Smooth muscle cell (in vitro differentiated cells): Measurements from ENCODE around the gene CALCB. TPM values are rescaled to one million over a fixed set of nuclear protein-coding genes. Genes with fewer than 3 reads are reported as not detected.
"Not testable (repeated sequence)": the region's sequence is repeated elsewhere in the genome, so short reads cannot be mapped to it uniquely, and the experiment has no call there.

ENCODE experiments used
- DNase-seq: peaks from one replicate; lab custom pipeline; 2025; ENCODE audit not compliant: unreplicated experiment; lab: John Stamatoyannopoulos, UW
- H2AFZ ChIP-seq: fragments of 200-600 bp; sonication (generic); 2 replicates; pipeline ENCODE4 v1.6.0; 2016; ENCODE audit warnings: antibody characterized with exemption, low read depth, mild to moderate bottlenecking
- H3F3A ChIP-seq: fragments of 200-600 bp; sonication (generic); 2 replicates; pipeline ENCODE4 v1.6.0; 2017; ENCODE audit warnings: antibody characterized with exemption, low read depth
- H3K27ac ChIP-seq: fragments of 200-600 bp; sonication (generic); 2 replicates; pipeline ENCODE4 v1.5.1; 2016; ENCODE audit warnings: low read depth, mild to moderate bottlenecking
- H3K27me3 ChIP-seq: fragments of 200-600 bp; sonication (generic); 2 replicates; pipeline ENCODE4 v1.6.1; 2016; ENCODE audit warnings: low read depth, mild to moderate bottlenecking
- H3K36me3 ChIP-seq: fragments of 200-600 bp; sonication (generic); 2 replicates; pipeline ENCODE4 v1.5.1; 2016; ENCODE audit warnings: low read depth
- H3K4me1 ChIP-seq: fragments of 200-600 bp; sonication (generic); 2 replicates; pipeline ENCODE4 v1.5.1; 2016; ENCODE audit warnings: low read depth
- H3K4me2 ChIP-seq: fragments of 200-600 bp; sonication (generic); 2 replicates; pipeline ENCODE4 v1.6.0; 2016; ENCODE audit warnings: mild to moderate bottlenecking
- H3K4me3 ChIP-seq: fragments of 200-600 bp; sonication (generic); 2 replicates; pipeline ENCODE4 v1.5.1; 2016; ENCODE audit warnings: mild to moderate bottlenecking
- H3K79me2 ChIP-seq: fragments of 200-600 bp; sonication (generic); 2 replicates; pipeline ENCODE4 v1.6.0; 2016; ENCODE audit warnings: low read depth, mild to moderate bottlenecking
- H3K9ac ChIP-seq: fragments of 200-600 bp; sonication (generic); 2 replicates; pipeline ENCODE4 v1.6.0; 2016; ENCODE audit warnings: low read depth
- H3K9me3 ChIP-seq: fragments of 200-600 bp; sonication (generic); replicated peaks from 2 replicates; pipeline ENCODE4 v1.5.1; 2016; ENCODE audit warnings: low read depth
- H4K20me1 ChIP-seq: fragments of 200-600 bp; sonication (generic); 2 replicates; pipeline ENCODE4 v1.6.0; 2016; ENCODE audit warnings: low read depth
- CTCF ChIP-seq: fragments of 200-600 bp; sonication (generic); IDR thresholded peaks from 2 replicates; pipeline ENCODE4 v1.5.1; 2017; ENCODE audit warnings: borderline replicate concordance, mild to moderate bottlenecking, antibody characterized with exemption; ENCODE audit not compliant: insufficient read depth, poor library complexity, severe bottlenecking
- WGBS: methylation state at CpG from one replicate; pipeline ENCODE4 v1.1.7; 2016; ENCODE audit warnings: low lambda C conversion rate; 5-methylcytosine and 5-hydroxymethylcytosine counted together
- polyA plus RNA-seq: library from polyadenylated mRNA; unstranded; fragments of >200 nt; fragmentation: Nextera tagmentation; extraction: Ambion mirVana; gene quantifications from 2 replicates; pipeline ENCODE4 v1.2.1, GENCODE V29; 2016
- total RNA-seq: library from RNA; depleted of rRNA; stranded (reverse); fragments of >200 nt; gene quantifications from 2 replicates; pipeline ENCODE4 v1.2.3, GENCODE V29; 2014

The CALCB gene
- total RNA-seq (not detected in 2 replicates), polyA plus RNA-seq (0.97 TPM in 1 of 2 replicates, not detected in the other)

GRCh38 chr11:15073361-15074205 is at the start of gene CALCB:
CALCB (plus strand) TSS chr11:15073593; CDS start chr11:15074719, 1,126 bp downstream.
- Histone ChIP-seq H3K27ac (no peak within 1 kb of the TSS), H3K9ac (no peak within 1 kb of the TSS), H3K9me3 (no peaks in the 10 kb centered on the region), H3K4me3 (peak within 1 kb of the TSS; percentile 51), H3K27me3 (peaks cover 29% of the 10 kb centered on the region), H4K20me1 (no peaks in the 10 kb centered on the region), H3K79me2 (no peaks in the 10 kb centered on the region), H3F3A (no peaks in the 10 kb centered on the region), H3K4me1 (peaks cover 8% of the 10 kb centered on the region), H3K4me2 (peak within 1 kb of the TSS; percentile 86), H3K36me3 (no peaks in the 10 kb centered on the region), H2AFZ (peak within 1 kb of the TSS; percentile 82)
- TF ChIP-seq CTCF: no peak
- no peak for DNase-seq
- WGBS: 3% methylated on average over 60 of the region's 60 CpGs

DNA sequence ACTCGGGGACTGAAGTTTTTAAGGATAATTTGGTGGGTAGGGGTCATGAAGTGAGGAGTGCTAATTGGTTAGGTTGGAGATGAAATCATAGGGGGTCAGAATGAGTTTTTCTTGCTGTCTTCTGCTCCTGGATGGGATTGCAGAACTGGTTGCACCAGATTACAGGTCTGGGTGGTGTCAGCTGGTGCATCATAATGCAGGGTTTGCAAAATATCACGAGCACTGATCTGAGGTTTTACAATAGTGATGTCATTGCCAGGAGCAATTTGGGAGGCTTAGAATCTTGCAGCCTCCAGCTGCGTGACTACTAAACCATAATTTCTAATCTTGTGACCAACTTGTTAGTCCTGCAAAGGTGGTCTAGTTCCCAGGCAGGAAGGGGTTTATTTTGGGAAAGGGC is 46.4 kb upstream of the CALCB start:
- Histone ChIP-seq H3K79me2 (no peaks in the 10 kb centered on the region), H3K27ac (peak overlapping the region; percentile 38), H3F3A (no peaks in the 10 kb centered on the region), H3K9me3 (no peaks in the 10 kb centered on the region), H3K4me1 (no peaks in the 10 kb centered on the region), H2AFZ (no peak overlapping the region), H3K36me3 (no peaks in the 10 kb centered on the region), H3K9ac (no peak overlapping the region), H3K4me3 (no peak overlapping the region), H4K20me1 (no peaks in the 10 kb centered on the region), H3K27me3 (no peaks in the 10 kb centered on the region), H3K4me2 (no peak overlapping the region)
- DNase-seq: no peak
- 35% methylated on average over 3 of the region's 3 CpGs for WGBS
- no peak for TF ChIP-seq CTCF

DNA sequence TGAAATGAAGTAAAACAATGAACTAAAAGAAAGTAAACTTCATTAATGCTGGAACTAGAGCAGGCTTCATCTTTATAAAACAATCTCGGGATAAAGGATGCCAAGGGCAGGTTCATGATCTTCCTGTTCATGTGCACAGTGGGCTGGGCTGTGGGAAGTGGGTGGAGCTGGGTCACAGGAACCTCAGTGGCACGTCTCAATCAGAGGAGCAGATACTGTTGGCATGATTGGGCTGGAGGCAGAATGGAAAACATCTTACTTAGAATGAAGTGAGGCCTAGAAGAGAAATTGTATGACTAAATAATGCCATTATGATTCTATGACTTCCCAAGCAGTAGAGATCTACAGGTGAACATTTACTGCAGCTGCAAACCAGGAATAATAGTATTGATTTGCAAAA is 45.4 kb upstream of the CALCB start:
- no peak for TF ChIP-seq CTCF

DNA sequence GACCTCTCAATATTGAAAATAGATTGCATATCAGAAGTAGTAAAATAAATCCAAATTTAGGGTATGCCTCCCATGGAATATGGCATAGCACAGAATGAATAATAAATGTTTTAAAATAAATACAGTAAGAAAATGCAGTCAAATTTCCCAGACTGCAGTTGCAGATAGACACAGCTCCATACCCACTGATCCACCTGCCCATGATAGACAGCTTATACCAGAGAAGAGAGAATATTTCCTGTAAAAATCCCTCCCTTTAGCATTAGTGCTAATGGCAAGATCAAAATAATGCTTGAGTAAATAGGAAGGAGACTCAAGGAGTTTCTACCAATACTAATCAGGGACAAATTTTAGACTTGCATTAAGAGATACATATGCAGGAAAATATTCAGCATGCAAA is 45.0 kb upstream of the CALCB start:
- H3K27me3 ChIP-seq: no peaks in the 10 kb centered on the region
- no peak overlapping the region for H3K9ac ChIP-seq

More for the DNA sequence above, 45.4 kb upstream of the CALCB start:
- Histone ChIP-seq H3K9me3 (no peaks in the 10 kb centered on the region), H3F3A (no peaks in the 10 kb centered on the region), H3K79me2 (no peaks in the 10 kb centered on the region), H4K20me1 (no peaks in the 10 kb centered on the region), H3K27ac (no peak overlapping the region), H3K9ac (no peak overlapping the region), H3K36me3 (no peaks in the 10 kb centered on the region), H2AFZ (no peak overlapping the region), H3K27me3 (no peaks in the 10 kb centered on the region), H3K4me1 (no peaks in the 10 kb centered on the region), H3K4me3 (no peak overlapping the region), H3K4me2 (no peak overlapping the region)
- 68% methylated on average over 2 of the region's 2 CpGs for WGBS
- no peak for DNase-seq

GRCh38 chr11:15031945-15032344 is 41.4 kb upstream of the CALCB start:
- not testable (repeated sequence) for H3F3A ChIP-seq, H3K9ac ChIP-seq, H3K79me2 ChIP-seq, H3K4me2 ChIP-seq, DNase-seq, H2AFZ ChIP-seq, H4K20me1 ChIP-seq, H3K4me3 ChIP-seq, H3K4me1 ChIP-seq, H3K36me3 ChIP-seq, H3K27ac ChIP-seq, H3K9me3 ChIP-seq, H3K27me3 ChIP-seq
- WGBS: 85% methylated on average over 4 of the region's 4 CpGs

More for the DNA sequence above, 45.0 kb upstream of the CALCB start:
- no peak overlapping the region for H3K4me3 ChIP-seq
- H3K4me1 ChIP-seq: no peaks in the 10 kb centered on the region
- no peak overlapping the region for H3K4me2 ChIP-seq
- no peaks in the 10 kb centered on the region for H3F3A ChIP-seq
- H3K79me2 ChIP-seq: no peaks in the 10 kb centered on the region
- no peak overlapping the region for H3K27ac ChIP-seq
- TF ChIP-seq CTCF: no peak
- H4K20me1 ChIP-seq: no peaks in the 10 kb centered on the region
- no peaks in the 10 kb centered on the region for H3K36me3 ChIP-seq
- no peak overlapping the region for H2AFZ ChIP-seq
- DNase-seq: no peak
- no peaks in the 10 kb centered on the region for H3K9me3 ChIP-seq
